Measurements from ENCODE around the gene CCP110.
A peak's percentile ranks its signal among the peaks of the same experiment; 100 is the strongest.
"Not testable (repeated sequence)": the region's sequence is repeated elsewhere in the genome, so short reads cannot be mapped to it uniquely, and the experiment has no call there.

CCP110 gene

GRCh38 chr16:19513377-19514053 is 10.2 kb upstream of the CCP110 start:
- DNase-seq, result no peak

- DNase-seq, result no peak
These were observed 8.0 kb upstream of the CCP110 start for GRCh38 chr16:19515757-19516156.

GRCh38 chr16:19517424-19518089 is 6.2 kb upstream of the CCP110 start:
- no peak for DNase-seq

- no peak for DNase-seq
These were observed 5.4 kb upstream of the CCP110 start for GRCh38 chr16:19518388-19518787.

- DNase-seq, result no peak
These were observed 2.8 kb upstream of the CCP110 start for GRCh38 chr16:19520861-19521331.

- peak; percentile 94 to 95 for DNase-seq
These were observed 2.0 kb upstream of the CCP110 start, which contains the start of gene GDE1 for GRCh38 chr16:19521471-19522396. GDE1 (minus strand) TSS chr16:19522098; CDS start chr16:19521964, 134 bp downstream.

GRCh38 chr16:19522397-19522732 is 1.4 kb upstream of the CCP110 start:
- DNase-seq, result no peak

- no peak for DNase-seq
These were observed 982 bp upstream of the CCP110 start for GRCh38 chr16:19522760-19523159.

- DNase-seq, result no peak
These were observed 571 bp upstream of the CCP110 start for GRCh38 chr16:19523184-19523558.

- DNase-seq, result no peak
These were observed 544 bp downstream of the CCP110 start for GRCh38 chr16:19524356-19524615.

GRCh38 chr16:19524616-19525384 is 1.1 kb downstream of the CCP110 start:
- DNase-seq, result peak in 1 of 2 experiments; percentile 28

- no peak for DNase-seq
These were observed 1.6 kb downstream of the CCP110 start for GRCh38 chr16:19525385-19525723.

GRCh38 chr16:19527161-19527560 is 3.4 kb downstream of the CCP110 start:
- no peak for DNase-seq

GRCh38 chr16:19528666-19529065 is 4.9 kb downstream of the CCP110 start:
- no peak for DNase-seq

GRCh38 chr16:19532601-19533000 is 8.9 kb downstream of the CCP110 start:
- no peak for DNase-seq

GRCh38 chr16:19540241-19540970 is 16.7 kb downstream of the CCP110 start:
- no peak for DNase-seq

- peak; percentile 75 to 94 for DNase-seq
These were observed 18.5 kb downstream of the CCP110 start for GRCh38 chr16:19542138-19542821.

- not testable (repeated sequence) for DNase-seq
These were observed 19.7 kb downstream of the CCP110 start for GRCh38 chr16:19543278-19543996.

- DNase-seq, result no peak
These were observed 24.4 kb downstream of the CCP110 start for GRCh38 chr16:19548144-19548543.

- no peak for DNase-seq
These were observed 25.9 kb downstream of the CCP110 start for GRCh38 chr16:19549673-19550072.
